MCF 10A (cell line): ENCODE results near the gene LRRC8A. TPM values are rescaled to one million over a fixed set of nuclear protein-coding genes. Genes with fewer than 3 reads are reported as not detected.

Source experiments
- BruUV-seq: library from RNA; stranded (reverse); fragments of 400-500 nt; replicated peaks from 2 replicates; lab custom pipeline; 2021; lab: Mats Ljungman, UMichigan
- CTCF ChIA-PET: fragments of 300-600 bp; sonication (Branson Sonifier 250); formaldehyde crosslinking; extraction: SDS; loops from one replicate; lab custom pipeline; 2021; ENCODE audit warnings: antibody characterized with exemption, inconsistent platforms; lab: Yijun Ruan, JAX
- POLR2A ChIA-PET: fragments of 300-600, 350-650 bp; sonication (Branson Sonifier 250); formaldehyde crosslinking; extraction: SDS; loops from one replicate; lab custom pipeline; 2020; ENCODE audit warnings: antibody characterized with exemption, inconsistent platforms; lab: Yijun Ruan, JAX
- DNase-seq: peaks from one replicate; pipeline ENCODE4 v3.0.0-alpha.2; 2018; ENCODE audit not compliant: unreplicated experiment
- H3K27ac Mint-ChIP-seq: one replicate; pipeline ENCODE4 v1.8.0; 2022; ENCODE audit warnings: mild to moderate bottlenecking, low read depth, mixed read lengths; ENCODE audit not compliant: unreplicated experiment
- H3K27me3 Mint-ChIP-seq: one replicate; pipeline ENCODE4 v1.8.0; 2022; ENCODE audit warnings: mixed read lengths; ENCODE audit not compliant: insufficient read depth, unreplicated experiment
- H3K36me3 Mint-ChIP-seq: one replicate; pipeline ENCODE4 v1.8.0; 2022; ENCODE audit warnings: mild to moderate bottlenecking, moderate library complexity, mixed read lengths; ENCODE audit not compliant: insufficient read depth, unreplicated experiment
- H3K4me1 Mint-ChIP-seq: one replicate; pipeline ENCODE4 v1.8.0; 2022; ENCODE audit warnings: mixed read lengths; ENCODE audit not compliant: insufficient read depth, unreplicated experiment
- H3K4me3 Mint-ChIP-seq: one replicate; pipeline ENCODE4 v1.8.0; 2022; ENCODE audit warnings: mild to moderate bottlenecking, moderate library complexity, mixed read lengths; ENCODE audit not compliant: unreplicated experiment
- H3K9me3 Mint-ChIP-seq: one replicate; pipeline ENCODE4 v1.8.0; 2022; ENCODE audit warnings: mixed read lengths; ENCODE audit not compliant: unreplicated experiment
- CTCF ChIP-seq: fragments of 200-600 bp; IDR thresholded peaks from one replicate; pipeline ENCODE4 v1.8.0; 2022; ENCODE audit warnings: antibody characterized with exemption, mild to moderate bottlenecking; ENCODE audit not compliant: unreplicated experiment
- intact Hi-C: fragments of 100-400 bp; cut with micrococcal nuclease; formaldehyde crosslinking; loops from 2 replicates; pipeline ENCODE4 v1.14.1; 2022
- total RNA-seq: library from RNA; stranded (reverse); gene quantifications from 2 replicates; pipeline ENCODE4 v1.2.3, GENCODE V29; 2022

LRRC8A gene
- total RNA-seq, 1 experiment from 2014 or later = 30.9 TPM

GRCh38 chr9:128901379-128901778 is 19.4 kb downstream of the LRRC8A start:
- H3K36me3 Mint-ChIP-seq = peaks cover 24% of the 10 kb centered on the region
- no peak for TF ChIP-seq CTCF
- no peaks in the 10 kb centered on the region for H3K27me3 Mint-ChIP-seq
- no peak for DNase-seq
- ChIA-PET POLR2A (interaction anchor here (0.8 to 4.8 kb wide), 3 partner anchors 9 to 217 kb away, joined by 3 to 40 read pairs (median 26); partner anchors contain the start of genes KYAT1 and LRRC8A), CTCF (interaction anchor here (0.6 to 2.7 kb wide), 3 partner anchors 27 to 200 kb away, joined by 3 to 10 read pairs (median 5); no protein-coding TSS in a partner anchor)
- no peak overlapping the region for H3K4me3 Mint-ChIP-seq
- H3K4me1 Mint-ChIP-seq = peaks cover 28% of the 10 kb centered on the region
- H3K27ac Mint-ChIP-seq = peak overlapping the region; percentile 75
- no TSS peak for BruUV-seq
- intact Hi-C loops = no loop called here
- no peaks in the 10 kb centered on the region for H3K9me3 Mint-ChIP-seq

GRCh38 chr9:128901822-128902221 is 19.9 kb downstream of the LRRC8A start:
- DNase-seq = no peak
- Mint-ChIP-seq H3K4me3 (no peak overlapping the region), H3K27ac (peak overlapping the region; percentile 75), H3K9me3 (no peaks in the 10 kb centered on the region), H3K27me3 (no peaks in the 10 kb centered on the region), H3K4me1 (peaks cover 28% of the 10 kb centered on the region), H3K36me3 (peaks cover 27% of the 10 kb centered on the region)
- POLR2A ChIA-PET = interaction anchor here (0.6 to 4.8 kb wide), 4 partner anchors 10 to 738 kb away, joined by 3 to 40 read pairs (median 16); partner anchors contain the start of genes KYAT1 and LRRC8A
- no TSS peak for BruUV-seq
- TF ChIP-seq CTCF = no peak
- intact Hi-C loops = no loop called here
- CTCF ChIA-PET = interaction anchor here (0.5 to 2.7 kb wide), 4 partner anchors 8 to 26 kb away, joined by 3 to 10 read pairs (median 4); no protein-coding TSS in a partner anchor

DNA sequence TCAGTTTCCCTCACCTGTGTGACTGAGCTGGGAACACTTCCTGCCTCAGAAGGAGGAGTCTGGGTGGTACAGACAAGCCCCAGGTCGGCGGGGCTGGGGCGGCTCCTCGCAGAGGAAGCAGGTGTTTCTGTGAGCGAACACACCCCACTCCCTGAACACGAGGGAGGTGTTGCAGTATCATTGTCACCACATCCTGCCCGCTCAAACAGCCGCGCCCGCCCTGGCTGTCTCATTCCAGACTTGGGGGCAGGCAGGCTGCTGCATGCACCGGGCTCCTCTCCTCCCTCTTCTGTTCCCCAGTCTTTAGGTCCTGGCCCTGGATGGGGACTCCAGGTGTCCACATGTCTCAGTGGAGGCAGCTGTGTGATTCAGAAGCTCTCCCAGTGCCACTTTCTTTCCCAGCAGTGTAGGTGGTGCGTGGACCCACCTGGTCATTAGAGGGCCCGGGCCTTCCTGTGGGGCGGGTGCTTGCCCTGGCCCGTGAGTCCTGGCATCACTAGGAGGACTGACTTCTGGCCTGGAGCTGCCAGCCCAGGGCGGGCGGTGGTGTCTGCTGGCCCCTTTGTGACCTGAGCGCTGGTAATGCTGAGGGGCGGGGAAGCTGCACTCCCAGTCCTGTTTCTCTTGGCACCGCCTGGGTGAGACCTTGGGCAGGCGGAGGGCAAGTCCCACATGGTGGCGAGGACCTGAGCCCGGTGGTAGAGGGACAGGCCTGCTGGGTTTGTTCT is 20.6 kb downstream of the LRRC8A start:
- POLR2A ChIA-PET = interaction anchor here (0.6 to 4.8 kb wide), 5 partner anchors 10 to 737 kb away, joined by 3 to 40 read pairs (median 7); partner anchors contain the start of genes KYAT1, LRRC8A and SET
- Mint-ChIP-seq H3K4me1 (peaks cover 28% of the 10 kb centered on the region), H3K36me3 (peaks cover 24% of the 10 kb centered on the region), H3K27me3 (no peaks in the 10 kb centered on the region), H3K27ac (peak overlapping the region; percentile 75), H3K4me3 (peak overlapping the region; percentile 40), H3K9me3 (no peaks in the 10 kb centered on the region)
- DNase-seq = peak; percentile 72
- intact Hi-C loops = no loop called here
- BruUV-seq = no TSS peak
- no peak for TF ChIP-seq CTCF
- CTCF ChIA-PET = interaction anchor here (0.5 to 2.7 kb wide), 4 partner anchors 9 to 26 kb away, joined by 3 to 10 read pairs (median 4); no protein-coding TSS in a partner anchor

GRCh38 chr9:128903079-128903461 is 21.1 kb downstream of the LRRC8A start:
- Mint-ChIP-seq H3K4me1 (peaks cover 28% of the 10 kb centered on the region), H3K4me3 (no peak overlapping the region), H3K36me3 (peaks cover 19% of the 10 kb centered on the region), H3K9me3 (no peaks in the 10 kb centered on the region), H3K27me3 (no peaks in the 10 kb centered on the region), H3K27ac (peak overlapping the region; percentile 75)
- TF ChIP-seq CTCF = no peak
- CTCF ChIA-PET = interaction anchor here (1.5 to 2.7 kb wide), 2 partner anchors 9 to 25 kb away, joined by 5 to 10 read pairs; no protein-coding TSS in a partner anchor
- intact Hi-C loops = no loop called here
- no peak for DNase-seq
- BruUV-seq = no TSS peak
- POLR2A ChIA-PET = interaction anchor here (0.9 to 4.8 kb wide), 4 partner anchors 9 to 214 kb away, joined by 3 to 40 read pairs (median 16); partner anchors contain the start of genes KYAT1, LRRC8A and SET
